Mononuclear cell (primary cell): ENCODE measurements around the gene TAF4B. TPM values are rescaled to one million over a fixed set of nuclear protein-coding genes. Genes with fewer than 3 reads are reported as not detected.
A peak's percentile ranks its signal among the peaks of the same experiment; 100 is the strongest.
"Not testable (repeated sequence)": the region's sequence is repeated elsewhere in the genome, so short reads cannot be mapped to it uniquely, and the experiment has no call there.

Experiments
- H3K27me3 ChIP-seq: 2 replicates; pipeline ENCODE4 v1.6.0; 2011; ENCODE audit warnings: low read length, control low read depth; ENCODE audit not compliant: insufficient read depth
- H3K4me1 ChIP-seq: 2 replicates; pipeline ENCODE4 v1.5.1; 2011; ENCODE audit warnings: mild to moderate bottlenecking, low read length, control low read depth; ENCODE audit not compliant: insufficient read depth
- H3K4me3 ChIP-seq: 2 replicates; pipeline ENCODE4 v1.5.1; 2011; ENCODE audit warnings: mild to moderate bottlenecking, low read length, moderate library complexity
- H3K9me3 ChIP-seq: 2 replicates; pipeline ENCODE4 v1.5.1; 2011; ENCODE audit warnings: low read depth, mild to moderate bottlenecking, control low read depth, low read length
- total RNA-seq: library from RNA; depleted of rRNA; stranded (reverse); fragments of >200 nt; gene quantifications from one replicate; pipeline ENCODE4 v1.2.3, GENCODE V29; 2012

Gene TAF4B, protein sequence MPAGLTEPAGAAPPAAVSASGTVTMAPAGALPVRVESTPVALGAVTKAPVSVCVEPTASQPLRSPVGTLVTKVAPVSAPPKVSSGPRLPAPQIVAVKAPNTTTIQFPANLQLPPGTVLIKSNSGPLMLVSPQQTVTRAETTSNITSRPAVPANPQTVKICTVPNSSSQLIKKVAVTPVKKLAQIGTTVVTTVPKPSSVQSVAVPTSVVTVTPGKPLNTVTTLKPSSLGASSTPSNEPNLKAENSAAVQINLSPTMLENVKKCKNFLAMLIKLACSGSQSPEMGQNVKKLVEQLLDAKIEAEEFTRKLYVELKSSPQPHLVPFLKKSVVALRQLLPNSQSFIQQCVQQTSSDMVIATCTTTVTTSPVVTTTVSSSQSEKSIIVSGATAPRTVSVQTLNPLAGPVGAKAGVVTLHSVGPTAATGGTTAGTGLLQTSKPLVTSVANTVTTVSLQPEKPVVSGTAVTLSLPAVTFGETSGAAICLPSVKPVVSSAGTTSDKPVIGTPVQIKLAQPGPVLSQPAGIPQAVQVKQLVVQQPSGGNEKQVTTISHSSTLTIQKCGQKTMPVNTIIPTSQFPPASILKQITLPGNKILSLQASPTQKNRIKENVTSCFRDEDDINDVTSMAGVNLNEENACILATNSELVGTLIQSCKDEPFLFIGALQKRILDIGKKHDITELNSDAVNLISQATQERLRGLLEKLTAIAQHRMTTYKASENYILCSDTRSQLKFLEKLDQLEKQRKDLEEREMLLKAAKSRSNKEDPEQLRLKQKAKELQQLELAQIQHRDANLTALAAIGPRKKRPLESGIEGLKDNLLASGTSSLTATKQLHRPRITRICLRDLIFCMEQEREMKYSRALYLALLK
- 28.1 TPM for total RNA-seq

GRCh38 chr18:26226229-26227050, at the start of gene TAF4B:
TAF4B (plus strand) TSS chr18:26226445; CDS start chr18:26226934, 489 bp downstream.
- Histone ChIP-seq H3K9me3 (no peaks in the 10 kb centered on the region), H3K4me1 (peaks cover 16% of the 10 kb centered on the region), H3K27me3 (no peaks in the 10 kb centered on the region), H3K4me3 (peak within 1 kb of the TSS; percentile 68)

GRCh38 chr18:26181343-26181826, 44.9 kb upstream of the TAF4B start:
- H3K4me3 ChIP-seq: no peak overlapping the region
- no peaks in the 10 kb centered on the region for H3K27me3 ChIP-seq
- no peaks in the 10 kb centered on the region for H3K4me1 ChIP-seq
- no peaks in the 10 kb centered on the region for H3K9me3 ChIP-seq

DNA sequence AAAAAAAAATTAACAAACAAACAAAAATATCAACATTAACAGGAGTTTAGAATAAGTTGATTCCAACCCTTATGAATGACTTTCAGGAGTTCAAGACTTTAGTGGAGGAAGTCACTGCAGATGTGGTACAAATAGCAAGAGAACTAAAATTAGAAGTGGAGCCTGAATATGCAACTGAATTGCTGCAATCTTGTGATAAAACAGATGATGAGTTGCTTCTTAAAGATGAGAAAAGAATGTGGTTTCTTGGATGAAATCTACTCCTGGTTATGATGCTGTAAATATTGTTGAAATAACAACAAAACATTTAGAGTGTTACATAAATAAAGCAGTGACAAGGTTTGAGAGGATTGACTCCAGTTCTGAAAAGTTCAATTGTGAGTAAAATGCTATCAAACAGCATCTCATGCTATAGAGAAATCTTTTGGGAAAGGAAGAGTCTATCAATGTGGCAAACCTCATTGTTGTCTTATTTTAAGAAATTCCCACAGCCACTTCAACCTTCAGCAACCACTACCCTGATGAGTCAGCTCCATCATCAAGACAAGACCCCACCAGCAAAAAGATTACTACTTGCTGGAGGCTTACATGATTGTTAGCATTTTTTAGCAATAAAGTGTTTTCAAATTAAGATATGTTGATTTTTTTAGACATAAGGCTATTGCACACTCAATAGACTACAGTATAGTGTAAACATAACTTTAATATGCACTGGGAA, 42.7 kb upstream of the TAF4B start:
- Histone ChIP-seq H3K9me3 (no peaks in the 10 kb centered on the region), H3K4me3 (no peak overlapping the region), H3K4me1 (no peaks in the 10 kb centered on the region), H3K27me3 (no peaks in the 10 kb centered on the region)

DNA sequence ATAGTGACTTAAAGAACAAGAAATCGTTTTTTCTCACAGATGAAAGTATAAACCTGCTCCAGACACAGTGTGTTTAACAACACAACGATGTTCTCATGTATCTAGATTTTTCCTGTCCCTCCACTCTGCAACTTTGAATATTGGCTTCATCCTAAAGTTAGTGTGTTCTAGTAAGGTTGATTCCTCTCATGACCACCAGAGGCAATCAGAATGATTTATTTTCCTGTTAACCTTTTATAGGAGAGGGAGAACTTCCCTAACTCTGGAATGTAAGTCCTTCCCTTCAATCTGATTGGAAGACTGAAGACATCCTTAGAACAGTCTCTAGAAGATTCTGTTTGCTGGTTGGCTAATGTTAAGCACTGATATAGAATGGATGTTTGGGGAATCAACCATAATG, 41.0 kb upstream of the TAF4B start:
- H3K4me1 ChIP-seq: peaks cover under 1% of the 10 kb centered on the region
- no peak overlapping the region for H3K4me3 ChIP-seq
- H3K9me3 ChIP-seq: no peaks in the 10 kb centered on the region
- H3K27me3 ChIP-seq: no peaks in the 10 kb centered on the region

DNA sequence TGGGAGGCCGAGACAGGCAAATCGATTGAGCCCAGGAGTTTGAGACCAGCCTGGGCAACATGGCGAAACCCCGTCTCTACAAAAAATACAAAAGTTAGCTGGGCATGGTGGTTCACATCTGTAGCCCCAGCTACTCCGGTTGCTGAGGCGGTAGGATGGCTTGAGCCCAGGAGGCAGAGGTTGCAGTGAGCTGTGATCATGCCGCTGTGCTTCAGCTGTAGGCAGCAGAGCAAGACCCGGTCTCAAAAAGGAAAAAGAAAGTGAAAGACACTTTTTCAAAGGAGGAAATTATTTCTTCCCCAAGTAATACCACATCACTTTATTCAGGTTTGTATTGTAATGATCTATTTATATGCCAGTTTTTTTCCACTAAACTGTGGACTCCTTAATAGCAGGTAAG, 35.7 kb upstream of the TAF4B start:
- Histone ChIP-seq H3K4me1 (peaks cover 8% of the 10 kb centered on the region), H3K4me3 (peak overlapping the region; percentile 16), H3K9me3 (no peaks in the 10 kb centered on the region), H3K27me3 (no peaks in the 10 kb centered on the region)

DNA sequence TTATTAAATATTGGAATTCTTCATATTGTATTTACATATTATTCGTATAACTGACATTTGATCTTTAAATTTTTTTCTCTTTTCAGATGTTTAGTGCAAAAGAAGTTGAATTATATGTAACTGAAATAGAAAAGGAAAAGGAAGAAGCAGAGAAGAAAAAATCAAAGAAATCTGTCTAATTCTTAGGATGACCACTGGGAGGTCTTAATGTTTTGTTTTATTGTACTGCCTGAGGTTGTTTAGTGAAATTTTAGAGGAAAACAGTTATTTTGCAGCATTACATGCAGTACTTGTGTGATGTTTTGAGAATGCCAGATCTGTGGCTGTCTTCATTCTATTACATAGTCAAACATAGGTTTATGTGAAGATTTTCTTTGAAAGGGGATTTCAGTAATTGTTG, 34.0 kb upstream of the TAF4B start:
- peaks cover 8% of the 10 kb centered on the region for H3K4me1 ChIP-seq
- H3K4me3 ChIP-seq: no peak overlapping the region
- no peaks in the 10 kb centered on the region for H3K9me3 ChIP-seq
- no peaks in the 10 kb centered on the region for H3K27me3 ChIP-seq

GRCh38 chr18:26196605-26197004, 29.6 kb upstream of the TAF4B start:
- Histone ChIP-seq H3K4me3 (no peak overlapping the region), H3K9me3 (no peaks in the 10 kb centered on the region), H3K4me1 (peaks cover under 1% of the 10 kb centered on the region), H3K27me3 (no peaks in the 10 kb centered on the region)

- not testable (repeated sequence) for H3K9me3 ChIP-seq, H3K4me3 ChIP-seq, H3K4me1 ChIP-seq, H3K27me3 ChIP-seq
These were observed 24.2 kb upstream of the TAF4B start for GRCh38 chr18:26202001-26202400.

GRCh38 chr18:26205318-26205717, 20.9 kb upstream of the TAF4B start:
- H3K4me3 ChIP-seq: no peak overlapping the region
- H3K4me1 ChIP-seq: no peaks in the 10 kb centered on the region
- no peaks in the 10 kb centered on the region for H3K9me3 ChIP-seq
- no peaks in the 10 kb centered on the region for H3K27me3 ChIP-seq

GRCh38 chr18:26206488-26206887, 19.8 kb upstream of the TAF4B start:
- H3K27me3 ChIP-seq: no peaks in the 10 kb centered on the region
- H3K9me3 ChIP-seq: no peaks in the 10 kb centered on the region
- H3K4me1 ChIP-seq: no peaks in the 10 kb centered on the region
- H3K4me3 ChIP-seq: no peak overlapping the region

DNA sequence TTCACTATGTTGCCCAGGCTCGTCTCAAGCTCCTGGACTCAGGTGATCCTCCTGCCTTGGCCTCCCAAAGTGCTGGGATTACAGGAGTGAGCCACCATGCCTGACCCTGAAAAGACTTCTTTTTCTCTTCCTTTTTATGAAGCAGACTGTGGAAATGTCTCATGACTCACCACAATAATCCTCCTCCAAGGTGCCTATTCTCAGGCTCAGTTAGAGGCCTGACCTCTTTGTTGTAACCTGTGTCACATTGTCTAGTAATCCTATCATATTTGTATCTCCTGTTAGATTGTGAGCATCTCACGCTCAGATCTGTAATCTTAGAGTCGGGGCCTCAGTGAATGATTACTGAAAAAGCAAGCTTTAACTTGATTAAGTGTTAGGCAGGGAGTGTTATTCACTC, 18.3 kb upstream of the TAF4B start:
- Histone ChIP-seq H3K27me3 (no peaks in the 10 kb centered on the region), H3K4me3 (no peak overlapping the region), H3K9me3 (no peaks in the 10 kb centered on the region), H3K4me1 (no peaks in the 10 kb centered on the region)

DNA sequence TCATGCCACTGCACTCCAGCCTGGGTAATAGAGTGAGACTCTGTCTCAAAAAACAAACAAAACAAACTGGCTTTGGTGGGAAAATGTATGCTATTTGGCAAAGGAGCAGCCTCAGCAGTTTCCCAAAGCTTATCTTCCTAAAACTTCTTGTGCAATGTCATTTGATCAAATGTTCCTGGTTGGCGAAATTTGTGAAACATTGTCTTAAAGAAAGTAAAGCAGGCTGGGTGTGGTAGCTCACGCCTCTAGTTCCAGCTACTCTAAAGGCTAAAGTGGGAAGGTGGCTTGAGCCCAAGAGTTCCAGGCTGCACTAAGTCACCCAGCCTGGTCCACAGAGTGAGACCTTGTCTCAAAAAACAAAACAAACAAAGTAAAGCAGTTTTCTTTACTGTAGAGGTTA, 17.3 kb upstream of the TAF4B start:
- H3K4me1 ChIP-seq: no peaks in the 10 kb centered on the region
- no peaks in the 10 kb centered on the region for H3K27me3 ChIP-seq
- no peak overlapping the region for H3K4me3 ChIP-seq
- H3K9me3 ChIP-seq: no peaks in the 10 kb centered on the region

DNA sequence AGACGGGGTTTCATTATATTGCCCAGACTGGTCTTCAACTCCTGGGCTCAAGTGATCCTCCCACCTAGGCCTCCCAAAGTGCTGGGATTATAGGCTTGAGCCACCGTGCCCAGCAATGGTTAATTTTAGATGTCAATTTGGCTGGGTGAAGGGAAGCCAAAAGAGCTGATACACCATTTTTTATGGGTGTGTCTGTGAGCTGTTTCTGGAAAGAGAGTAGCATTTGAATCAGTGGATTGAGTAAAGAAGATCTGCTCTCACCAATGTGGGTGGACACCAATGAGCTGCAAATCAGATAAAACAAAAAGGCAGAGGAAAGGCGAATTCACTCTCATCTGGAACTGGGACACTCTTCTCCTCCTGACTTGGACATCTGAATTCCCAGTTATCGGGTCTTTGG, 16.1 kb upstream of the TAF4B start:
- H3K4me3 ChIP-seq: no peak overlapping the region
- H3K4me1 ChIP-seq: peaks cover 9% of the 10 kb centered on the region
- H3K27me3 ChIP-seq: no peaks in the 10 kb centered on the region
- H3K9me3 ChIP-seq: no peaks in the 10 kb centered on the region

- Histone ChIP-seq H3K27me3 (no peaks in the 10 kb centered on the region), H3K9me3 (no peaks in the 10 kb centered on the region), H3K4me1 (peaks cover 18% of the 10 kb centered on the region), H3K4me3 (no peak overlapping the region)
These were observed 10.8 kb upstream of the TAF4B start for GRCh38 chr18:26215247-26215970.
